HCEC 1CT (cell line): ENCODE results near the gene CRYBG2.

Source experiments
- DNase-seq: peaks from one replicate; pipeline ENCODE4 v3.0.0-alpha.2; 2017

CRYBG2 gene

GRCh38 chr1:26368006-26368405 is 14.1 kb upstream of the CRYBG2 start:
- DNase-seq, result no peak

GRCh38 chr1:26367441-26367840 is 13.5 kb upstream of the CRYBG2 start:
- DNase-seq, result no peak

DNA sequence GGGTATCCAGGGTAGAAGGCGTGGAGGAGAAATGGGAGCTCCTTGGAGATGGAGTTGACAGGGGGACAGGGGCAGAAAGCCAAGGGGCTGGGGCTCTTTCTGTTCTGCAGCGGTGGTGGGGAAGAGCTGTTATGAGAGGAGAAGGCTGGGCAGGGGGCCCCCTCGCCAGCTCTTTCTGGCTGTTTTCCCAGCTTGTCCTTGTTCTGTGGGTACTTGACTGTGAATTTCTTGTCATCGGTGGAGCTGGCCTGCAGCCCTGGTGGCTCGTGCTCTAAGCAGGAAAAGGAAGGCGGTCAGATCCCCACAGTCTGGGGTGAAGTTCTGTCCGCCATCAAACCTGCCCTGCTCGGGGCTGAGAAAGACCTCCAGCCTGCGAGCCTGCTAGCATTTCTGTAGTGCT is 11.0 kb upstream of the CRYBG2 start:
- no peak for DNase-seq

GRCh38 chr1:26363549-26364448 is 9.9 kb upstream of the CRYBG2 start:
- peak; percentile 52 for DNase-seq

- no peak for DNase-seq
Measured at GRCh38 chr1:26362331-26362730, 8.4 kb upstream of the CRYBG2 start.

DNA sequence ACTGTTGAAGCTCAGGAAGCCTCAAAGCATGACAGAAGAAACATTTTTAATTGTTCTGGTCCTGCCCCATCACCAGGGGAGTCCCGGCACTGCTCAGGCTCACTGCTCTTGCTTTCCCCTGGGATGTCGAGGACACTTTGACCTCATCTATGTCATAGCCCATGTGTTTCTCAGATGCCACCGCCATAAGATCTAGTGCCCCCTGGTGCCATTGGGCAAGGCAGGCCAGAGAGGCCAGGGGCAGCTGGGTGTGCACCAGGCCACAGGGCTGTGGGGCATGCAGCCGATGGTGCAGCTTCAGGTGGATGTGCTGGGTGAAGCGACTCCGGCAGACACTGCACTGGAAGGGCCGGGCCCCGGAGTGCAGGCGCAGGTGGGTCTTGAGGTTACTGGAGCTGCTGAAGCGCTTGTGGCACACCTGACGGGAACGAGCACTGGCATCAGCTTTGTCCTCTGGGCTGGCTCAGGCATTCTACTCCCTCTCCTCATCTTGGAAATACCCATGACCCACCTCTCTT is 7.7 kb upstream of the CRYBG2 start:
- DNase-seq, result no peak

GRCh38 chr1:26360807-26361604 is 7.1 kb upstream of the CRYBG2 start:
- DNase-seq, result no peak

GRCh38 chr1:26359981-26360806 is 6.3 kb upstream of the CRYBG2 start:
- DNase-seq, result no peak

- DNase-seq, result no peak
Measured at GRCh38 chr1:26358411-26359384, 4.8 kb upstream of the CRYBG2 start.

DNA sequence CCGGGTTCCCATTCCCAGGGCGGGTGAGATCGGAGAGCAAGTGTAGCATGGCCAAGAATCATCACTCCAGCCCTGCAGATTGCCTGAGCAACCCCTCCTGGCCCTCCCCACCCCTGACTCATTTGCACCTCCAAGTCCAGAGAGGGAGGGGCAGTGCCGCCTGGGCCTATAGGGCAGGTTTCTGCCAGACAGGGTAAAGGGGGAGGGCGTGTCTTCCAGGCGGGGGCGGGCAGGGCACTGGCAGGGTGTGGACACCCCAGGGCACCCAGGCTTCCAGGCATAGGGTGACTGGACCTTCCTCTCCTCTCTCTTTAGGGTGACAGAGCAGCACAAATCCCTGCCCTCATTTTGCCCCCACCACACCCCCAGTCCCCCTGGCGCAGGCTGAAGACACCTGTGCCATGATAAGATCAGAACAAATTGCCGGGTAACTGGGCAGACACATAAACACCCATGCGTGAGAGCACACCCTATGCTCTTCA is 3.2 kb upstream of the CRYBG2 start:
- DNase-seq, result no peak

GRCh38 chr1:26356106-26356505 is 2.2 kb upstream of the CRYBG2 start:
- no peak for DNase-seq

- no peak for DNase-seq
Measured at GRCh38 chr1:26354972-26355371, 1.0 kb upstream of the CRYBG2 start.

DNA sequence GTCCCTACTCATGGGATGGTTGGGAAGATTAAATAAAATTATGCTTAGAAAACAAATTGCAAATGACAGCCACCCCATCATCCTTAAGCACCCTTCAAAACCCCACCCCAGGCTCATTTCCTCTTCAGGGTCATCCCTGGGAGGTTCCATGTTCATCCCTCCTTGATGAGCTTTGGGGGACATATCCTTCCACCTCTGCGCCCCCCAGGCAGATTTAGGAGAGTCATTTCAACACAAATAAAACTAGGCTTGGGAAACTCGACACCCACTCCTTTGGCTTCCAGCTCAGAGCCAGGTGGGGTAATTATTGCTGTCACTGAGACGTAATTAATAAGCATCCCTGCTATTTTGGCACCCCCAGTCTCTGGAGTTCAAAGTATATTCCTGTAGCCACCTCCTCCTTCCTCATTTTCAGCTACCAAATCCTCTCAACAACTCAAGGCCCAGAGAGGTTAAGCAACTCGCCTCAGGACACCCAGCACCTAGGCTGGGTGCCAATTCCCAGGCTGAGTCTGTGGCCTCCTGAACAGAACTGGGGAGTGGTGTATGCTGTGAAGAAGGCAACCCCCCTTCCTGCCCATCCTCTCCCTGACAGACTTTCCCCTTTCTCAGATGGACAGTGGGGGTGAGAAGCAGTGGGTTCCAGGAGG is 595 bp downstream of the CRYBG2 start:
- no peak for DNase-seq

DNA sequence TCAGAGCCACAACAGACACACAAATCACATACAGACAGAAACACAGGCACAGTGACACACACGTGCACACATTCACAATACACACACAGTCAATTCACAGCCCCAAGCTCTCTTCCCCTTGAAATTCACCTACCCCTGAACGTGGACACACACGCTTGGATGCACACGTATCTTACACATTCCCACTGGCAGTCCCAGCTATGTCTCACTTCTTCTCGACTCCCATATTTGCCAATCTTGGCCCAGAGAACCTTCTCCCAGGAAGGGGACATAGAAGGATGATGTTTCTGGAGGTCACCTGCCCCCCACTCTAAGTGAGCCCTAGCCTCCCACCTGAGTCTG is 1.6 kb downstream of the CRYBG2 start:
- DNase-seq, result no peak

GRCh38 chr1:26351590-26352337 is 2.2 kb downstream of the CRYBG2 start:
- peak; percentile 40 for DNase-seq

DNA sequence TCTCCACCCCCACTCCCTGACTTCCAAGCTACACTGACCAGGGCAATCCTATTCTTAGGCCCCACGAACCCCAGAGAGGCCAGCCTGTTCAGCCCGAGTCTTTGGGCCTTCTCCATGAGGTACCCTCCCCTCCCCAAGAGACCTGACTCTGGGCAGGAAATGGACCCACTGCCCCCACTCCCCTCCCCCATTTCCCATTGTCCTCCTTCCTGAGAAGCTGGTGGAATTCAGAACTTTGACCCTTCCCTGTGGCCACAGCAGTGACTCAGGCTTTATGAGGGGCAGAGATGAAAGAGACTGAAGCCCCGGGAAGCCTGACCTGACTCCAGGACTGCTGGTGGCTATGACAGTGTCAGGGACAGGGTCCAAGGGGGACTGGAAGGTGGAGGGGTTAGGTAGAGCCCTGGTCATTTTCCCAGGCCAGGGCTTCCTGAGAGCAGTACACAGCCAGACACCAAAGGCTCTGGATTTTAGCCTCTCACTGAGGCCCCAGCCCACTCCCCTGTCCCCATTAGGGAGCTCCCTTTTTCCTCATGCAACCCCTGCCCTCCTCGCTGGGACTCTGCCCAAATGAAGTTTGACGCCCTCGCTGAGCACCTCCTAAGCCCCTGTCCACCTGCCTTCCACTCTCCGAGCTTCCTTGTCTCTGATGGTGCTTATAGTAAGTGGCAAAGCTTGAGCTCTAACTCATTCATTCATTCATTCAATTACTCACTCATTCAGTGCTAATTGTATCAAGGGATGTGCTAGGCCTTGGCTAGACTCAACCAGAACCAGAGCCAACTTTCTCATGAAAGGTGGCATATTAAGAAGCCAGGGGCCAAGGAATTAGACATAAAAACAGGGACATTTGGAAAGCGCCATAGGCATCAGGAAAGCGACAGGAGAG is 3.0 kb downstream of the CRYBG2 start:
- peak; percentile 37 for DNase-seq

GRCh38 chr1:26350343-26350700 is 3.6 kb downstream of the CRYBG2 start:
- DNase-seq, result no peak

GRCh38 chr1:26349877-26350244 is 4.1 kb downstream of the CRYBG2 start:
- no peak for DNase-seq

DNA sequence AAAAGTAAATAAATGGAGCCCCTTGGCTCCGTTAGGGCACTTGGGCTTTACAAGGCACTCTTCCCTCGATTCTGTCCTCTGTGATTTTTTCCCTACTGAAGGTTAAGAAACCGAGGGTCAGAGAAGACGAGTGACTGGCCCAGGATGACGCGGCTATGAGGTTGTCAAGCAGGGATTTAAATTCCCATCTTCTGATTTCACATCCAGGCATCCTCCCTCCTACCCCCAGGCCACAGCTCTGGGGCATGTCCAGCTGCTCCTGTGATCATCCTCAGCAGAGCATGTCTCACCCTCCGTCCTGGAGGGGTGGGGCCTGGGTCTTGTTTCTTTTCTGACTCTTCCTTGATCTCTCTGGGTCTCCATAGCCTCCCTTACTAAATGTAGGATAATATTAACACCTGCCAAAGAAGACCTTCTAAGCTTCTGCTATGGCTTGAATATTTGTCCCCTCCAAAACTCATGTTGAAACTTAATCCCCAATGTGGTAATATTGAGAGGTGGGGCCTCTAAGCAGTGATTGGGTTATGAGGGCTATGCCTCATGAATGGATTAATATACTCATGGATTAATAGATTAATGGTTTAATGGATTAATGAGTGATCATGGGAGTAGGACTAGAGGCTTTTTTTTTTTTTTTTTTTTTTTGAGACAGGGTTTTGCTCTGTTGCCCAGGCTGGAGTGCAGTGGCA is 4.6 kb downstream of the CRYBG2 start:
- DNase-seq, result peak; percentile 90
